Mucosa of rectum (tissue), 2 donors: ENCODE measurements around the gene ATXN1.
A peak's percentile ranks its signal among the peaks of the same experiment; 100 is the strongest.

ENCODE experiments used
- H3K27ac ChIP-seq, 2 donors: one replicate each; pipeline ENCODE4 v1.7.0; 2013; ENCODE audit warnings: inconsistent platforms in 2 of 2, low read depth in 2 of 2, low read length in 2 of 2
- H3K27me3 ChIP-seq, 2 donors: one replicate each; pipeline ENCODE4 v1.7.0; 2013; ENCODE audit warnings: low read length in 2 of 2; ENCODE audit not compliant: control insufficient read depth in 2 of 2, insufficient read depth in 2 of 2
- H3K36me3 ChIP-seq, 2 donors: one replicate each; pipeline ENCODE4 v1.7.0; 2013; ENCODE audit warnings: low read length in 2 of 2; ENCODE audit not compliant: control insufficient read depth in 2 of 2, insufficient read depth in 2 of 2
- H3K4me1 ChIP-seq, 2 donors: one replicate each; pipeline ENCODE4 v1.7.0; 2013; ENCODE audit warnings: low read length in 2 of 2, mild to moderate bottlenecking in 1 of 2; ENCODE audit not compliant: control insufficient read depth in 2 of 2, insufficient read depth in 2 of 2
- H3K4me3 ChIP-seq, 2 donors: one replicate each; pipeline ENCODE4 v1.7.0; 2013; ENCODE audit warnings: low read length in 2 of 2
- H3K9ac ChIP-seq, 2 donors: one replicate each; pipeline ENCODE4 v1.7.0; 2013; ENCODE audit warnings: low read length in 2 of 2, low read depth in 1 of 2, mild to moderate bottlenecking in 1 of 2
- H3K9me3 ChIP-seq, 2 donors: one replicate each; pipeline ENCODE4 v1.7.0; 2013; ENCODE audit warnings: low read length in 2 of 2; ENCODE audit not compliant: control insufficient read depth in 2 of 2
- donor health status: healthy.
- donor health status: Normal muscosa, but diverticular disease.

ATXN1 gene

DNA sequence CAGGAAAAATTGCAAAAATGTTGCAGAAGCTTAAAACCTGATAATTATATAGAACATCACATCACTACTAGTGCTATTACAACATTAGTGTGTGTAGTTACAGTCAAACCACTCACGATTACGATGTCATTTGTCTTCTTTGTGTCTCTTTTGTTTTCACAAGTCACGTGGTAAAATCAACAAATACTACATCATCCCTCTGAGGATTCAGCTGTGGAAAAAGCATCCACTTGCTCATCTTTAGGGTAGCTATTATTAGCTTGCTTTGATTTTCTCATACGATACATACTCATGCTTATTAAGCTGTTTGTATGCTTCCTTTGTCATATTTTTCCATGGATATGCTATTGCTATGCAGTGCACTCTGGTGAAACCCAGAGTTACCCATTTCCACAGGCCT, 22.2 kb upstream of the ATXN1 start:
- Histone ChIP-seq H3K36me3 (no peaks in the 10 kb centered on the region), H3K9ac (no peak overlapping the region), H3K27ac (no peak overlapping the region), H3K4me3 (no peak overlapping the region), H3K9me3 (no peaks in the 10 kb centered on the region), H3K27me3 (no peaks in the 10 kb centered on the region), H3K4me1 (no peaks in the 10 kb centered on the region)

- Histone ChIP-seq H3K36me3 (no peaks in the 10 kb centered on the region), H3K9me3 (no peaks in the 10 kb centered on the region), H3K27ac (no peak overlapping the region), H3K9ac (no peak overlapping the region), H3K27me3 (no peaks in the 10 kb centered on the region), H3K4me1 (no peaks in the 10 kb centered on the region), H3K4me3 (no peak overlapping the region)
Observed at GRCh38 chr6:16782278-16782677, 21.0 kb upstream of the ATXN1 start.

- no peak overlapping the region for H3K9ac ChIP-seq
- no peaks in the 10 kb centered on the region for H3K9me3 ChIP-seq
- H3K4me3 ChIP-seq = no peak overlapping the region
- no peaks in the 10 kb centered on the region for H3K27me3 ChIP-seq
- no peaks in the 10 kb centered on the region for H3K4me1 ChIP-seq
- no peak overlapping the region for H3K27ac ChIP-seq
- H3K36me3 ChIP-seq = no peaks in the 10 kb centered on the region
Observed at GRCh38 chr6:16781348-16782169, 20.3 kb upstream of the ATXN1 start.

DNA sequence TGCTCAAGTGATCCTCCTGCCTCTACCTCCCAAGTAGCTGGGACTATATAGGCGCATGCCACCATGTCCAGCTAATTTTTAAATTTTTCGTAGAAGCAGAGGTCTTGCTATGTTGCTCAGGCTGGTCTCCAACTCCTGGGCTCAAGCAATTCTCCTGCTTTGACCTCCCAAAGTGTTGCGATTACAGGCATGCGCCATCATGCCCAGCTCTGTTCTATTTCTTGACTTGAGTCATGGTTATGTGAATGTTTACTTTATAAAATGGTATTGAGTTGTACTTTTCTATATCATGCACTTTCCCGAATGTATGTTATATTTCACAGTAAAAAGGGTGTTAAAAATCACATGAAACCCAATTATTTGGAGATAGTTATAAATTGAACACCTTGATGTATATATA, 17.3 kb upstream of the ATXN1 start:
- Histone ChIP-seq H3K36me3 (no peaks in the 10 kb centered on the region), H3K4me3 (no peak overlapping the region), H3K9me3 (no peaks in the 10 kb centered on the region), H3K27me3 (no peaks in the 10 kb centered on the region), H3K4me1 (no peaks in the 10 kb centered on the region), H3K27ac (no peak overlapping the region), H3K9ac (no peak overlapping the region)

GRCh38 chr6:16777794-16778193, 16.5 kb upstream of the ATXN1 start:
- H3K4me3 ChIP-seq = no peak overlapping the region
- no peaks in the 10 kb centered on the region for H3K36me3 ChIP-seq
- no peak overlapping the region for H3K9ac ChIP-seq
- no peaks in the 10 kb centered on the region for H3K9me3 ChIP-seq
- no peaks in the 10 kb centered on the region for H3K27me3 ChIP-seq
- no peaks in the 10 kb centered on the region for H3K4me1 ChIP-seq
- H3K27ac ChIP-seq = no peak overlapping the region

GRCh38 chr6:16776394-16777017, 15.2 kb upstream of the ATXN1 start:
- no peaks in the 10 kb centered on the region for H3K9me3 ChIP-seq
- no peaks in the 10 kb centered on the region for H3K4me1 ChIP-seq
- no peaks in the 10 kb centered on the region for H3K36me3 ChIP-seq
- H3K9ac ChIP-seq = no peak overlapping the region
- no peak overlapping the region for H3K27ac ChIP-seq
- no peak overlapping the region for H3K4me3 ChIP-seq
- H3K27me3 ChIP-seq = no peaks in the 10 kb centered on the region

DNA sequence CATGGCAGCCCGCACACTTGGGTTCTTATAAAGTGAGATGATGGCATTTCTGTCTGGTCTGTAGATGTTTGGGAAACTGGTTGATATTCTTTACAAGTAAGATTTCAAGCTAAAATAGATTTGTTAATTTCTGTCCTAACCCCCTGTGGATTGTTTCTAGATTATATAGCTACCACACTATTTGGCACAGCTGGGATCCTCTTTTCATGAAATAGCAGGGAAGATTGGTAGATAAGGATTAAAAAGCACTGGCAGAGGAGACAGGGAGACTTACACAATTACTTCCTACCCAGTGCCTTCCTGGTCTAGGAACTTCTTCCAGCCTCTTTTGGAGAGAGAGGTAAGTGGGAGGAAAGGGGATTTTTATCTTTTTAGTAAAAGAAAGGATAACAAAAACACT, 13.2 kb upstream of the ATXN1 start:
- no peaks in the 10 kb centered on the region for H3K27me3 ChIP-seq
- no peak overlapping the region for H3K27ac ChIP-seq
- H3K4me1 ChIP-seq = peaks cover 4% of the 10 kb centered on the region in 2 donors
- no peaks in the 10 kb centered on the region for H3K36me3 ChIP-seq
- no peak overlapping the region for H3K9ac ChIP-seq
- H3K9me3 ChIP-seq = no peaks in the 10 kb centered on the region
- no peak overlapping the region for H3K4me3 ChIP-seq

DNA sequence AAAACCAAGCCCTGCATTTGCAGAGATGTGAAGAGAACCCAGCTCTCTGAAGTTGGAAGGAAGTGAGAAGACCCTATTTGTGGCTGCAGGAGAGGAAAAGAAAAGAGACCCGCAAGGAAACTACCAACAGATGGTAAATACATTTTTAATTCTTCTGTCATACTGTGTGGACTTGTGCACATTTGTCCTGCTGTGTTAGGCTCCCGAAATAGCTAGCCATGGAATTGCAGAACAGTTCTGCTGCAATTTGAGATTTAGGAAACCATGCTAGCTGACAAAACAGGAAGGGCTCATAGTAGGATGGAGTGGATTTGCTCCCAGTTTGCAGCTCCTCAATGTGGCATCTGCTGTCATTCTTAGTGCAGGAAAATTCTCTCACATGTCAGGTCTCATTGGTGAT, 12.1 kb upstream of the ATXN1 start:
- Histone ChIP-seq H3K4me1 (peaks cover 7 to 13% of the 10 kb centered on the region in 2 donors), H3K36me3 (no peaks in the 10 kb centered on the region), H3K9ac (no peak overlapping the region), H3K4me3 (no peak overlapping the region), H3K9me3 (no peaks in the 10 kb centered on the region), H3K27me3 (no peaks in the 10 kb centered on the region), H3K27ac (no peak overlapping the region)

DNA sequence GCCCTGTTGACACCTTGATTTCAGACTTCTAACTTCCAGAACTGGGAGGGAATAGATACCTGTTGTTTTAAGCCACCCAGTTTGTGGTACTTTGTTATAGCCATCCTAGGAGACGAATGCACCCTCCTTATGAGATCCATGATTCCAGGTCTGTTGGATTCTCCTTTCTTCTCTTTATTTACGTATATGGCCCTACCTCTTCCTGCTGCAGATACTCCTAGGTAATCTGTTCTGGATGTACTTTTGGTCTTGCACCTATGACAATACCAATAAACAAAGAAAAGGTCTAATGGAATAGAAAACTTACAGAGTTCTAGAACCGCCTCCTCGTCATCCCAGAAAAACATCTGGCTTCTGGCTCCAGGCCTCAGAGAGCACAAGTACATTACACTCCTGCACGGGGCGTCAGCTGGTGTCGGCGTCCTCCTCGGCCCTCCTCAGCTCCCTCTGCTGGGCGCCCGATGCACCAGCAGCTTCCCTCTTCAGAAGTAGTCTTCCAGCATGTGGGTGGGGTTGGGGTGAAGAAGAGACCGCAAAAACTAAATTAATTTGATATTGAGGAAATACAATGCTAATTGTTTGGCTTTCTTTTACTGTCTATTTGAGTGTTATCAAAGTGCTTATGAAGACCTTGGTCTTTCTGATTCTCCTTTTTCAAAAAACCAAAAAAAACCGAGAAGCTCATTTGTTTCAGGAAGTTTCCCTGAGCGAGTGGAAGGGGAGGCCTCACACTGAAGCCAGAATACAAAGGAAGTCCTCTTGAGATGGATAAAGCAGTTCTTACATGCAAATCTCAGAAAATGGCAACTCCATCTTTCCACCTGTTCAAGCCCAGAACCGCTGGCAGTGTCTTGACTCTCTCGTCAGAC, 9.7 kb upstream of the ATXN1 start:
- H3K27ac ChIP-seq = peak overlapping the region in 1 of 2 donors; percentile 25
- H3K27me3 ChIP-seq = no peaks in the 10 kb centered on the region
- H3K9ac ChIP-seq = no peak overlapping the region
- no peak overlapping the region for H3K4me3 ChIP-seq
- no peaks in the 10 kb centered on the region for H3K9me3 ChIP-seq
- peaks cover 7 to 13% of the 10 kb centered on the region in 2 donors for H3K4me1 ChIP-seq
- no peaks in the 10 kb centered on the region for H3K36me3 ChIP-seq

DNA sequence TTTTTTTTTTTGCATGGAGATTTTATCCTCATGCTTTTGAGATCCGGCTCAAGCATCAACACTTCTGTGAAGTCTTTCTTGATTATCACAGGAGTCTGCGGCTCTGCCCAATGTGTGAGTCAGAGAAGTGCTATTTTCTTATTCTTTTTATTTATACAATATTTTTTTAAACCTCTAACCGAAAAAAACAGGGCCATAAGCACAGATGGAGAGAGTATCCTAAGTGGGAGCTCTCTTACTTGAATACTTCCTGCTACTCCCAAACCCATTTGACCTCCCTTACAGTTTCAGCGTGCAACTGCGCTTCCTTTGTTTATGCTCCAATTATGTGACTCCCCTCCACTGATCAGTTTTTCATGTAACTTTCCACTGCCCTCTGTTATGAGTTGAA, 8.7 kb upstream of the ATXN1 start:
- no peak overlapping the region for H3K9ac ChIP-seq
- peak overlapping the region in 1 of 2 donors; percentile 25 for H3K27ac ChIP-seq
- no peaks in the 10 kb centered on the region for H3K27me3 ChIP-seq
- no peaks in the 10 kb centered on the region for H3K9me3 ChIP-seq
- no peaks in the 10 kb centered on the region for H3K36me3 ChIP-seq
- no peak overlapping the region for H3K4me3 ChIP-seq
- H3K4me1 ChIP-seq = peaks cover 7 to 13% of the 10 kb centered on the region in 2 donors
